Tibial artery (tissue), 4 donors: Measurements from ENCODE around the gene TMEM225B.
"Not testable (repeated sequence)": the region's sequence is repeated elsewhere in the genome, so short reads cannot be mapped to it uniquely, and the experiment has no call there.

Experiments
- DNase-seq, 2 donors: peaks; one replicate each; pipeline ENCODE4 v3.0.0-alpha.2; 2019
- H3K27ac ChIP-seq, 2 donors: fragments of 200-600 bp; sonication (generic) in 1 of 2; 1 replicate in 1 of 2; 2 replicates in 1 of 2; pipeline ENCODE4 v1.5.1; 2018 to 2019; ENCODE audit warnings: mild to moderate bottlenecking in 1 of 2
- H3K27me3 ChIP-seq, 2 donors: fragments of 200-600 bp; sonication (generic) in 1 of 2; one replicate each; pipeline versions ENCODE4 v1.5.1 to v1.6.0; 2016 to 2019
- H3K36me3 ChIP-seq, 3 donors: fragments of 200-600 bp; sonication (generic) in 2 of 3; one replicate each; pipeline ENCODE4 v1.5.1; 2016 to 2019; ENCODE audit warnings: mild to moderate bottlenecking in 2 of 3
- H3K4me1 ChIP-seq, 4 donors: fragments of 200-600 bp; sonication (generic) in 2 of 4; 1 replicate in 3 of 4; 2 replicates in 1 of 4; pipeline ENCODE4 v1.5.1; 2016 to 2019
- H3K4me3 ChIP-seq, 2 donors: fragments of 200-600 bp; sonication (generic) in 1 of 2; 1 replicate in 1 of 2; 2 replicates in 1 of 2; pipeline ENCODE4 v1.5.1; 2018 to 2019; ENCODE audit warnings: mild to moderate bottlenecking in 2 of 2
- H3K9me3 ChIP-seq, 3 donors: fragments of 200-600 bp; sonication (generic) in 1 of 3; one replicate each; pipeline ENCODE4 v1.5.1; 2016 to 2019
- intact Hi-C: fragments of 100-400 bp; cut with DNase I; formaldehyde crosslinking; loops from one replicate; pipeline ENCODE4 v1.15.0; 2023; ENCODE audit warnings: low total_unique reads
- TF ChIP-seq, protein P1 (sequence below), 2 experiments: fragments of 200-600 bp in 1 of 2; fragments of 450-650 bp in 1 of 2; IDR thresholded peaks; one replicate each; pipeline ENCODE4 v1.5.1; 2017 to 2019; ENCODE audit warnings: antibody characterized with exemption in 2 of 2, mild to moderate bottlenecking in 1 of 2, moderate library complexity in 1 of 2

TMEM225B gene, protein sequence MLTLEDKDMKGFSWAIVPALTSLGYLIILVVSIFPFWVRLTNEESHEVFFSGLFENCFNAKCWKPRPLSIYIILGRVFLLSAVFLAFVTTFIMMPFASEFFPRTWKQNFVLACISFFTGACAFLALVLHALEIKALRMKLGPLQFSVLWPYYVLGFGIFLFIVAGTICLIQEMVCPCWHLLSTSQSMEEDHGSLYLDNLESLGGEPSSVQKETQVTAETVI

DNA sequence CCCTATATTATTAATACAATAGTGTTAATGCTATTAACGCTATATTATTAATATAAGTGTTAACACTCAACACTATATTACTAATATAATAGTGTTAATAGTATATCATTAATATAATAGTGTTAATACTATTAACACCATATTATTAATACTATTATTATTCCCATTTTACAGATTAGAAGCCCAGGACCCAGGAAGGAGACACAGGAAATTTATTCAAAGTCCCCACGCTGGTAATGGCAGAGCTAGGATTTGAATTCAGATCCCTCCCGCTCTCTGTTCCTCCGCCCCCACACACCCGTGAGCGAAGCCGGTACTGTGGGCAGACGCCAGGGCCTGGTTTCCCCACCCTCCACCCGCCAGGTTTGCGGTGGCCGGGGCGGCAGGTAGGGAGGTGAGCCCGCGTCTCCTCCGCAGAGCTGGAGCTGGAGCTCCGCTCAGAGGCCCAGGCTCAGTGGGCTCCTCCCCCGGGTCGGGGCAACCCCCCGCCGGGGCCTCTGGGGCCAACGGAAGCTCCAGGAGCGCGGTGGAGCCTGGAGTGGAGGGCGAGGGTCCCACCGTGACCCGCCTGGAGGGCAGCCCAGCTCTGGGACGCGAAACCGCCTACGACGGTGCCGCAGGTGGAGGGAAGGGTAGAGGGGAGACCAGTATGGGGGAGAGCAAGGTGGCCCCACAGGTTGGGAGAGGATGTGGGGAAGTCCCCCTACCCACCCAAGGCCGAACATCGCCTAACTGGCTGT is at the start of gene TMEM225B:
Gene TMEM225B (plus strand): TSS at position 506 of the 740 bp plus-strand sequence. CDS start 6,122 bp downstream, outside the sequence.
- no peaks in the 10 kb centered on the region for H3K27me3 ChIP-seq
- no peaks in the 10 kb centered on the region for H3K4me1 ChIP-seq
- TF ChIP-seq, protein P1, sequence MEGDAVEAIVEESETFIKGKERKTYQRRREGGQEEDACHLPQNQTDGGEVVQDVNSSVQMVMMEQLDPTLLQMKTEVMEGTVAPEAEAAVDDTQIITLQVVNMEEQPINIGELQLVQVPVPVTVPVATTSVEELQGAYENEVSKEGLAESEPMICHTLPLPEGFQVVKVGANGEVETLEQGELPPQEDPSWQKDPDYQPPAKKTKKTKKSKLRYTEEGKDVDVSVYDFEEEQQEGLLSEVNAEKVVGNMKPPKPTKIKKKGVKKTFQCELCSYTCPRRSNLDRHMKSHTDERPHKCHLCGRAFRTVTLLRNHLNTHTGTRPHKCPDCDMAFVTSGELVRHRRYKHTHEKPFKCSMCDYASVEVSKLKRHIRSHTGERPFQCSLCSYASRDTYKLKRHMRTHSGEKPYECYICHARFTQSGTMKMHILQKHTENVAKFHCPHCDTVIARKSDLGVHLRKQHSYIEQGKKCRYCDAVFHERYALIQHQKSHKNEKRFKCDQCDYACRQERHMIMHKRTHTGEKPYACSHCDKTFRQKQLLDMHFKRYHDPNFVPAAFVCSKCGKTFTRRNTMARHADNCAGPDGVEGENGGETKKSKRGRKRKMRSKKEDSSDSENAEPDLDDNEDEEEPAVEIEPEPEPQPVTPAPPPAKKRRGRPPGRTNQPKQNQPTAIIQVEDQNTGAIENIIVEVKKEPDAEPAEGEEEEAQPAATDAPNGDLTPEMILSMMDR (IDR thresholded peaks at IDR 0.05): no peak
- H3K4me3 ChIP-seq: no peak within 1 kb of the TSS
- H3K36me3 ChIP-seq: no peaks in the 10 kb centered on the region
- intact Hi-C loops: no loop called here
- H3K27ac ChIP-seq: no peak within 1 kb of the TSS
- no peak for DNase-seq
- H3K9me3 ChIP-seq: no peaks in the 10 kb centered on the region

DNA sequence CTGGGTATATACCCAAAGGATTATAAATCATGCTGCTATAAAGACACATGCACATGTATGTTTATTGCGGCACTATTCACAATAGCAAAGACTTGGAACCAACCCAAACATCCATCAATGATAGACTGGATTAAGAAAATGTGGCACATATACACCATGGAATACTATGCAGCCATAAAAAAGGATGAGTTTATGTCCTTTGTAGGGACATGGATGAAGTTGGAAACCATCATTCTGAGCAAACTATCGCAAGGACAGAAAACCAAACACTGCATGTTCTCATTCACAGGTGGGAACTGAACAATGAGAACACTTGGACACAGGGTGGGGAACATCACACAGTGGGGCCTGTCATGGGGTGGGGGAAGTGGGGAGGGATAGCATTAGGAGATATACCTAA is 48.5 kb upstream of the TMEM225B start:
- H3K4me3 ChIP-seq, H3K9me3 ChIP-seq, intact Hi-C loops, DNase-seq, H3K27ac ChIP-seq, H3K27me3 ChIP-seq: not testable (repeated sequence)
- peaks cover 0 to 18% (median 15%) of the 10 kb centered on the region in 4 donors for H3K4me1 ChIP-seq
- H3K36me3 ChIP-seq: peaks cover 19 to 22% (median 21%) of the 10 kb centered on the region in 3 donors

DNA sequence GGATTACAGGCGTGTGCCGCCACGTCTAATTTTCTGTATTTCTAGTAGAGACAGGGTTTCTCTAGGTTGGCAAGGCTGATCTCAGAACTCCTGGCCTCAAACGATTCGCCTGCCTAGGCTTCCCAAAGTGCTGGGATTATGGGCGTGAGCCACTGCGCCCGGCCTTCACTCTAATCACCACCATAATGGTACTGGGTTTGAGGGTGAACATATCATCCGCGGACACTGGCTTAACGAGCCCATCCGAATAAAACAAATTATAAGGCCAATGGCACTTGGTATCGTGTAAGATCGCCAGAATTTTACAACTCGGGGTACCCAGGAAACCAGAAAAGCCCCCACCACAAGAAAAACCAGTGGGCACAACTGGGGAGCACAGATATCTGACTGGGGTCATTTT is 46.7 kb upstream of the TMEM225B start:
- H3K36me3 ChIP-seq: peaks cover 19 to 38% (median 22%) of the 10 kb centered on the region in 3 donors
- no peak for DNase-seq
- peaks cover 0 to 18% (median 16%) of the 10 kb centered on the region in 4 donors for H3K4me1 ChIP-seq
- H3K27ac ChIP-seq: peak overlapping the region; percentile 81 to 86
- H3K4me3 ChIP-seq: peak overlapping the region; percentile 83 to 86
- intact Hi-C loops: loop anchor here (5.0 kb wide), 1 partner anchor 1269 kb away; the partner anchor contains the start of gene BRI3
- TF ChIP-seq, protein P1 (IDR thresholded peaks at IDR 0.05): no peak
- H3K9me3 ChIP-seq: peaks cover 0 to 9% (median 9%) of the 10 kb centered on the region in 3 donors
- no peaks in the 10 kb centered on the region for H3K27me3 ChIP-seq

DNA sequence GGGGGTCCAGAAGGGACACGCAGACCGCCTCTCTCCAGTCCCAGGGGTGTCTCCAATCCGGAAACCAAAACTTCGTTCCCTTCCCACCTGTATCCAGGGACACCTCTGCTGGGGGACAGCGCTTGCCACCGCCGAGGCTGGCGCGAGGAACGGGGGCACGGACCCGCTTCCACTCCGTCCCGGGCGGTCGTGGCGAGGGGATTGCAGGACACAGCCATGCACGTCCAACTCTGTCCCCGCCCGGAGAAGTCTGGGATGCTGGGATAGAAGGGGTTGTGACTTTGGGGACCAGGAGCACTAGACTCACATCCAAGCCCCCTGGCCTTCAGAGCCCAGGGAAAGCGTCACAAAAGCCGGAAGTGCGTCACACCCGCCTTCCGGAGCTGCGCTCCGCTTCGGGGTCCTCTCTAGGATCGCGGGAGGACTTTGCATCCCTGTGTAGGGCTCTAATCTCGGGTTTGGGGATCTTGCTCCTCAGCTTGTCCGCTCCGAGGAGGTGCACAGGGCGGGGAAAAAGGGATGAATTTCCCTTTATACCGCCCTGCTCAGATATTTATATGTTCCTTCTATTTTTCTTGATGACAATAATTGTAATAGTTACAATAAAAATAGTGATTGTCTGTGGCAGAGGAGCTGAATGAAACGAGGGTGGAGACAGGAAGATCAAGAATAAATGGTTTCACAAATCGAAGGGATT is 46.2 kb upstream of the TMEM225B start, which contains the start of gene FAM200A:
Gene FAM200A (minus strand): TSS at position 348 of the 697 bp plus-strand sequence. CDS start 3,707 bp downstream, outside the sequence.
- Histone ChIP-seq H3K27me3 (no peaks in the 10 kb centered on the region), H3K9me3 (peaks cover 0 to 9% (median 9%) of the 10 kb centered on the region in 3 donors), H3K27ac (peak within 1 kb of the TSS; percentile 81 to 86), H3K4me1 (peaks cover 0 to 24% (median 20%) of the 10 kb centered on the region in 4 donors), H3K36me3 (peaks cover 16 to 41% (median 22%) of the 10 kb centered on the region in 3 donors), H3K4me3 (peak within 1 kb of the TSS; percentile 83 to 86)
- TF ChIP-seq, protein P1 (IDR thresholded peaks at IDR 0.05): no peak
- DNase-seq: peak; percentile 78 to 92
- intact Hi-C loops: loop anchor here (5.0 kb wide), 1 partner anchor 1270 kb away; the partner anchor contains the start of gene BRI3

DNA sequence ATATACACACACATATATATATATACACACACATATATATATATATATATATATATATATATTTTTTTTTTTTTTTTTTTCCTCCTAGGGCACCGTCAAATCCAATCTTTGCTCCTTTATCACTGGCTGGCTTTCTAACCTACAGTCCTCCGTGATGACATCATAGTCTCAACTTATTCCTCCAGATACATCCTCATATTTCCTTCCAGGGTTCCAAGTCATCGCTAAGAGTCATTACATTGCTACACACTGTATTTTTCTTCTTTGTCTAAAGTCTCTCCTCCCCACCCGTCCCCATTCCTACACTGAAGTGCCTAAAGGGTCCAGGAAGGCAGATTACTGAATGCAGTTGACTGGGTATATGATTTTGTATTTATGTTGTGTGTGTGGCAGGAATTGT is 45.0 kb upstream of the TMEM225B start:
- no peak overlapping the region for H3K27ac ChIP-seq

More for the DNA sequence above, 45.0 kb upstream of the TMEM225B start:
- Histone ChIP-seq H3K4me3 (no peak overlapping the region), H3K27me3 (no peaks in the 10 kb centered on the region), H3K9me3 (peaks cover 0 to 6% (median 3%) of the 10 kb centered on the region in 3 donors), H3K4me1 (peaks cover 0 to 32% (median 28%) of the 10 kb centered on the region in 4 donors), H3K36me3 (peaks cover 4 to 31% (median 11%) of the 10 kb centered on the region in 3 donors)
- DNase-seq: no peak
- TF ChIP-seq, protein P1 (IDR thresholded peaks at IDR 0.05): no peak
- intact Hi-C loops: loop anchor here (5.0 kb wide), 1 partner anchor 1271 kb away; the partner anchor contains the start of gene BRI3
